Measurements from ENCODE around the gene PPT2. TPM values are rescaled to one million over a fixed set of nuclear protein-coding genes. Genes with fewer than 3 reads are reported as not detected.

PPT2 gene
- total RNA-seq, result 10 to 100 TPM; 51.1 to 65.3 TPM
- 39.5 TPM for polyA plus RNA-seq (2013, experiment 1 of 2)
- polyA plus RNA-seq (2013, experiment 2 of 2), result 33.9 TPM
- long read RNA-seq, experiment 1, partial matches to known transcripts, result 6 of 12 reads
- long read RNA-seq, experiment 1, other reads (novel, unspliced or antisense), result 2 of 12 reads
- long read RNA-seq, experiment 2, transcript PPT2-244 (9 exons, 2,053 nt), result major isoform, 16 of 49 reads
- long read RNA-seq, experiment 2, transcript PPT2-245 (9 exons, 1,759 nt), result minor isoform, 12 of 49 reads
- long read RNA-seq, experiment 2, transcript PPT2-247 (9 exons, 1,754 nt), result minor isoform, 5 of 49 reads
- long read RNA-seq, experiment 2, partial matches to known transcripts, result 3 of 49 reads
- long read RNA-seq, experiment 2, other reads (novel, unspliced or antisense), result 10 of 49 reads
- long read RNA-seq, experiment 3, transcript PPT2-245 (9 exons, 1,759 nt), result minor isoform, 28 of 105 reads
- long read RNA-seq, experiment 3, transcript PPT2-246 (9 exons, 1,945 nt), result minor isoform, 9 of 105 reads
- long read RNA-seq, experiment 3, transcript PPT2-244 (9 exons, 2,053 nt), result major isoform, 43 of 105 reads
- long read RNA-seq, experiment 3, partial matches to known transcripts, result 6 of 105 reads
- long read RNA-seq, experiment 3, other reads (novel, unspliced or antisense), result 16 of 105 reads
- long read RNA-seq, experiment 4, transcript PPT2-246 (9 exons, 1,945 nt), result minor isoform, 5 of 60 reads
- long read RNA-seq, experiment 4, transcript PPT2-245 (9 exons, 1,759 nt), result minor isoform, 12 of 60 reads
- long read RNA-seq, experiment 4, transcript PPT2-244 (9 exons, 2,053 nt), result major isoform, 28 of 60 reads
- long read RNA-seq, experiment 4, transcript PPT2-247 (9 exons, 1,754 nt), result minor isoform, 5 of 60 reads
- long read RNA-seq, experiment 4, partial matches to known transcripts, result 5 of 60 reads
- long read RNA-seq, experiment 4, other reads (novel, unspliced or antisense), result 5 of 60 reads

GRCh38 chr6:32153564-32154513, at the start of gene PPT2:
Gene PPT2, plus strand, starts transcription at chr6:32154141. Its CDS starts 454 bp downstream, at chr6:32154595.
- Mint-ChIP-seq H3K4me1 (peaks cover 40% of the 10 kb centered on the region), H3K4me3 (peak within 1 kb of the TSS; percentile 97), H3K36me3 (ENCODE audit: low read depth) (peaks cover 35% of the 10 kb centered on the region), H3K9me3 (peaks cover 11% of the 10 kb centered on the region), H3K27ac (peak within 1 kb of the TSS; percentile 98), H3K27me3 (ENCODE audit: insufficient read depth) (peaks cover 27% of the 10 kb centered on the region)
- Histone ChIP-seq H3K27me3 (ENCODE audit: control insufficient read depth, insufficient read depth, low read length, poor library complexity, severe bottlenecking) (no peaks in the 10 kb centered on the region), H3K4me3 (ENCODE audit: low read length) (peak within 1 kb of the TSS; percentile 98), H3K4me1 (ENCODE audit: control insufficient read depth, insufficient read depth, low read length) (peaks cover 11% of the 10 kb centered on the region), H3K27ac (ENCODE audit: low read depth, low read length) (peak within 1 kb of the TSS; percentile 77), H3K9me3 (ENCODE audit: control insufficient read depth, low read length) (peaks cover 16% of the 10 kb centered on the region), H3K9ac (ENCODE audit: extremely low read depth, low read length, poor library complexity, severe bottlenecking) (peak within 1 kb of the TSS; percentile 94), H3K36me3 (ENCODE audit: control insufficient read depth, insufficient read depth, low read length) (peaks cover 34% of the 10 kb centered on the region)
- peak; percentile 95 for DNase-seq
- peak; percentile 63 for TF ChIP-seq CTCF (conservative IDR thresholded peaks at IDR 0.05)
- 0% methylated on average over 13 to 50 of the region's 52 CpGs for WGBS, 2 experiments (ENCODE audit: insufficient coverage in 1 of 2, insufficient read length in 1 of 2)

GRCh38 chr6:32105433-32105832, 48.5 kb upstream of the PPT2 start:
- Mint-ChIP-seq H3K27ac (no peak overlapping the region), H3K4me3 (no peak overlapping the region), H3K4me1 (peaks cover 16% of the 10 kb centered on the region), H3K27me3 (ENCODE audit: insufficient read depth) (peaks cover 54% of the 10 kb centered on the region), H3K36me3 (ENCODE audit: low read depth) (no peaks in the 10 kb centered on the region), H3K9me3 (no peaks in the 10 kb centered on the region)
- 71 to 74% methylated on average over 3 to 4 of the region's 4 CpGs for WGBS, 2 experiments (ENCODE audit: insufficient coverage in 1 of 2, insufficient read length in 1 of 2)
- DNase-seq, result peak; percentile 78
- Histone ChIP-seq H3K9me3 (ENCODE audit: control insufficient read depth, low read length) (no peaks in the 10 kb centered on the region), H3K27me3 (ENCODE audit: control insufficient read depth, insufficient read depth, low read length, poor library complexity, severe bottlenecking) (peaks cover 27% of the 10 kb centered on the region), H3K4me3 (ENCODE audit: low read length) (no peak overlapping the region), H3K4me1 (ENCODE audit: control insufficient read depth, insufficient read depth, low read length) (peaks cover 9% of the 10 kb centered on the region), H3K36me3 (ENCODE audit: control insufficient read depth, insufficient read depth, low read length) (no peaks in the 10 kb centered on the region), H3K27ac (ENCODE audit: low read depth, low read length) (no peak overlapping the region), H3K9ac (ENCODE audit: extremely low read depth, low read length, poor library complexity, severe bottlenecking) (no peak overlapping the region)
- no peak for TF ChIP-seq CTCF (conservative IDR thresholded peaks at IDR 0.05)
